Measurements from ENCODE around the gene PLSCR4.
"Not testable (repeated sequence)": the region's sequence is repeated elsewhere in the genome, so short reads cannot be mapped to it uniquely, and the experiment has no call there.

PLSCR4 gene

GRCh38 chr3:146259880-146260589 is 9.1 kb upstream of the PLSCR4 start:
- Histone ChIP-seq H3K9ac (ENCODE audit: low read depth, low read length, poor library complexity) (no peak overlapping the region), H3K14ac (ENCODE audit: low read length) (no peak overlapping the region), H3K9me3 (replicated peaks in 1 of 2; ENCODE audit: control insufficient read depth in 2 of 2, insufficient read depth in 1 of 2, low read depth in 1 of 2, low read length in 2 of 2) (no peaks in the 10 kb centered on the region), H4K8ac (ENCODE audit: low read depth, low read length) (no peak overlapping the region), H3K4me2 (ENCODE audit: insufficient read depth, low read length, poor library complexity, severe bottlenecking) (no peak overlapping the region), H2AK5ac (ENCODE audit: low read depth, low read length) (no peak overlapping the region), H3K18ac (ENCODE audit: low read length) (no peak overlapping the region), H2BK12ac (ENCODE audit: low read length) (no peak overlapping the region), H3K27me3 (ENCODE audit: control insufficient read depth in 3 of 3, insufficient read depth in 3 of 3, low read depth in 1 of 3, low read length in 3 of 3) (no peaks in the 10 kb centered on the region), H2BK5ac (ENCODE audit: low read length) (no peak overlapping the region), H2BK15ac (ENCODE audit: low read length) (no peak overlapping the region), H3K4me3 (ENCODE audit: low read length in 2 of 2) (no peak overlapping the region), H4K91ac (ENCODE audit: low read depth, low read length, poor library complexity) (no peak overlapping the region), H3K27ac (replicated peaks; ENCODE audit: low read length) (no peak overlapping the region), H3K23ac (ENCODE audit: low read depth, low read length, poor library complexity) (no peak overlapping the region), H3K4me1 (ENCODE audit: control insufficient read depth in 2 of 2, insufficient read depth in 1 of 2, low read depth in 1 of 2, low read length in 2 of 2) (no peaks in the 10 kb centered on the region), H3K79me1 (ENCODE audit: low read depth, low read length) (no peaks in the 10 kb centered on the region), H3K4ac (ENCODE audit: low read length) (no peak overlapping the region), H2AFZ (ENCODE audit: low read length) (no peak overlapping the region), H2BK120ac (ENCODE audit: low read depth, low read length) (no peak overlapping the region), H3K36me3 (replicated peaks in 1 of 2; ENCODE audit: control insufficient read depth in 2 of 2, insufficient read depth in 2 of 2, low read length in 2 of 2) (no peaks in the 10 kb centered on the region)
- no peak for DNase-seq (ENCODE audit: low spot score)
- WGBS, 2 donors (ENCODE audit: extremely low coverage in 2 of 2, insufficient read length in 2 of 2, insufficient replicate concordance in 1 of 2) = no CpG with 5 or more reads among the region's 5 CpGs

- Histone ChIP-seq H3K27me3 (ENCODE audit: control insufficient read depth in 3 of 3, insufficient read depth in 3 of 3, low read depth in 1 of 3, low read length in 3 of 3) (no peaks in the 10 kb centered on the region), H2BK120ac (ENCODE audit: low read depth, low read length) (no peak overlapping the region), H3K18ac (ENCODE audit: low read length) (no peak overlapping the region), H3K27ac (replicated peaks; ENCODE audit: low read length) (no peak overlapping the region), H3K4ac (ENCODE audit: low read length) (no peak overlapping the region), H3K14ac (ENCODE audit: low read length) (no peak overlapping the region), H4K8ac (ENCODE audit: low read depth, low read length) (no peak overlapping the region), H2BK12ac (ENCODE audit: low read length) (no peak overlapping the region), H3K9ac (ENCODE audit: low read depth, low read length, poor library complexity) (no peak overlapping the region), H3K4me2 (ENCODE audit: insufficient read depth, low read length, poor library complexity, severe bottlenecking) (no peak overlapping the region), H3K9me3 (replicated peaks in 1 of 2; ENCODE audit: control insufficient read depth in 2 of 2, insufficient read depth in 1 of 2, low read depth in 1 of 2, low read length in 2 of 2) (peaks cover 0 to under 1% of the 10 kb centered on the region in 2 donors), H4K91ac (ENCODE audit: low read depth, low read length, poor library complexity) (no peak overlapping the region), H3K4me3 (ENCODE audit: low read length in 2 of 2) (no peak overlapping the region), H3K4me1 (ENCODE audit: control insufficient read depth in 2 of 2, insufficient read depth in 1 of 2, low read depth in 1 of 2, low read length in 2 of 2) (no peaks in the 10 kb centered on the region), H2AFZ (ENCODE audit: low read length) (peak overlapping the region; percentile 24), H2BK15ac (ENCODE audit: low read length) (no peak overlapping the region), H2AK5ac (ENCODE audit: low read depth, low read length) (no peak overlapping the region), H3K79me1 (ENCODE audit: low read depth, low read length) (no peaks in the 10 kb centered on the region), H3K36me3 (replicated peaks in 1 of 2; ENCODE audit: control insufficient read depth in 2 of 2, insufficient read depth in 2 of 2, low read length in 2 of 2) (no peaks in the 10 kb centered on the region), H3K23ac (ENCODE audit: low read depth, low read length, poor library complexity) (no peak overlapping the region), H2BK5ac (ENCODE audit: low read length) (no peak overlapping the region)
- no peak for DNase-seq (ENCODE audit: low spot score)
- no CpG with 5 or more reads among the region's 3 CpGs for WGBS, 2 donors (ENCODE audit: extremely low coverage in 2 of 2, insufficient read length in 2 of 2, insufficient replicate concordance in 1 of 2)
Measured at GRCh38 chr3:146256851-146257486, 6.1 kb upstream of the PLSCR4 start.

DNA sequence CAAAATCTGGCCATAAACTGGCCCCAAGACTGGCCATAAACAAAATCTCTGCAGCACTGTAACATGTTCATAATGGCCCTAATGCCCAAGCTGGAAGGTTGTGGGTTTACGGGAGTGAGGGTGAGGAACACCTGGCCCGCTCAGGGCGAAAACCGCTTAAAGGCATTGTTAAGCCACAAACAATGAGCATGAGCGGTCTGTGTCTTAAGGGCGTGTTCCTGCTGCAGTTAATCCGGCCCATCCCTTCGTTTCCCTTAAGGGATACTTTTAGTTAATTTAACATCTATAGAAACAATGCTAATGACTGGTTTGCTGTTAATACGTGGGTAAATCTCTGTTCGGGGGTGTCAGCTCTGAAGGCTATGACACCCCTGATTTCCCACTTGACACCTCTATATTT is 1.5 kb upstream of the PLSCR4 start:
- H2BK5ac ChIP-seq (ENCODE audit: low read length); H2AFZ ChIP-seq (ENCODE audit: low read length); H3K18ac ChIP-seq (ENCODE audit: low read length); H2BK12ac ChIP-seq (ENCODE audit: low read length); H3K9me3 ChIP-seq (replicated peaks in 1 of 2; ENCODE audit: control insufficient read depth in 2 of 2, insufficient read depth in 1 of 2, low read depth in 1 of 2, low read length in 2 of 2); H3K4ac ChIP-seq (ENCODE audit: low read length); H3K14ac ChIP-seq (ENCODE audit: low read length); H3K27ac ChIP-seq (replicated peaks; ENCODE audit: low read length); H4K8ac ChIP-seq (ENCODE audit: low read depth, low read length); H3K4me3 ChIP-seq (ENCODE audit: low read length in 2 of 2); H3K4me1 ChIP-seq (ENCODE audit: control insufficient read depth in 2 of 2, insufficient read depth in 1 of 2, low read depth in 1 of 2, low read length in 2 of 2); H3K4me2 ChIP-seq (ENCODE audit: insufficient read depth, low read length, poor library complexity, severe bottlenecking); H4K91ac ChIP-seq (ENCODE audit: low read depth, low read length, poor library complexity); H3K79me1 ChIP-seq (ENCODE audit: low read depth, low read length); H3K9ac ChIP-seq (ENCODE audit: low read depth, low read length, poor library complexity); DNase-seq (ENCODE audit: low spot score); H3K27me3 ChIP-seq (ENCODE audit: control insufficient read depth in 3 of 3, insufficient read depth in 3 of 3, low read depth in 1 of 3, low read length in 3 of 3); H2BK120ac ChIP-seq (ENCODE audit: low read depth, low read length); H3K23ac ChIP-seq (ENCODE audit: low read depth, low read length, poor library complexity); H2AK5ac ChIP-seq (ENCODE audit: low read depth, low read length); H2BK15ac ChIP-seq (ENCODE audit: low read length); H3K36me3 ChIP-seq (replicated peaks in 1 of 2; ENCODE audit: control insufficient read depth in 2 of 2, insufficient read depth in 2 of 2, low read length in 2 of 2): not testable (repeated sequence)
- no CpG with 5 or more reads among the region's 10 CpGs for WGBS, 2 donors (ENCODE audit: extremely low coverage in 2 of 2, insufficient read length in 2 of 2, insufficient replicate concordance in 1 of 2)

GRCh38 chr3:146249921-146250320 is 984 bp downstream of the PLSCR4 start:
- no peak overlapping the region for H2BK12ac ChIP-seq (ENCODE audit: low read length)
- H3K27me3 ChIP-seq (ENCODE audit: control insufficient read depth in 3 of 3, insufficient read depth in 3 of 3, low read depth in 1 of 3, low read length in 3 of 3) = peaks cover 0 to 6% (median 0%) of the 10 kb centered on the region in 3 experiments
- no peak overlapping the region for H3K9ac ChIP-seq (ENCODE audit: low read depth, low read length, poor library complexity)
- H3K27ac ChIP-seq (replicated peaks; ENCODE audit: low read length) = no peak overlapping the region
- no peak overlapping the region for H2BK120ac ChIP-seq (ENCODE audit: low read depth, low read length)
- H2BK5ac ChIP-seq (ENCODE audit: low read length) = no peak overlapping the region
- no CpG with 5 or more reads among the region's 1 CpG for WGBS, 2 donors (ENCODE audit: extremely low coverage in 2 of 2, insufficient read length in 2 of 2, insufficient replicate concordance in 1 of 2)
- H3K4me2 ChIP-seq (ENCODE audit: insufficient read depth, low read length, poor library complexity, severe bottlenecking) = no peak overlapping the region
- H3K4me1 ChIP-seq (ENCODE audit: control insufficient read depth in 2 of 2, insufficient read depth in 1 of 2, low read depth in 1 of 2, low read length in 2 of 2) = no peaks in the 10 kb centered on the region
- no peak overlapping the region for H3K23ac ChIP-seq (ENCODE audit: low read depth, low read length, poor library complexity)
- H4K91ac ChIP-seq (ENCODE audit: low read depth, low read length, poor library complexity) = no peak overlapping the region
- H3K36me3 ChIP-seq (replicated peaks in 1 of 2; ENCODE audit: control insufficient read depth in 2 of 2, insufficient read depth in 2 of 2, low read length in 2 of 2) = no peaks in the 10 kb centered on the region
- no peaks in the 10 kb centered on the region for H3K79me1 ChIP-seq (ENCODE audit: low read depth, low read length)
- H2AFZ ChIP-seq (ENCODE audit: low read length) = peak overlapping the region; percentile 100
- no peak overlapping the region for H3K18ac ChIP-seq (ENCODE audit: low read length)
- no peak for DNase-seq (ENCODE audit: low spot score)
- H3K4me3 ChIP-seq (ENCODE audit: low read length in 2 of 2) = peak overlapping the region in 1 of 2 donors; percentile 84
- no peak overlapping the region for H3K4ac ChIP-seq (ENCODE audit: low read length)
- no peak overlapping the region for H2AK5ac ChIP-seq (ENCODE audit: low read depth, low read length)
- H3K14ac ChIP-seq (ENCODE audit: low read length) = no peak overlapping the region
- no peak overlapping the region for H4K8ac ChIP-seq (ENCODE audit: low read depth, low read length)
- no peak overlapping the region for H2BK15ac ChIP-seq (ENCODE audit: low read length)
- peaks cover 0 to 3% of the 10 kb centered on the region in 2 donors for H3K9me3 ChIP-seq (replicated peaks in 1 of 2; ENCODE audit: control insufficient read depth in 2 of 2, insufficient read depth in 1 of 2, low read depth in 1 of 2, low read length in 2 of 2)

Measured in neuronal stem cell (in vitro differentiated cells).